Caco-2 (cell line): ENCODE data around the gene NBEAL1. TPM values are rescaled to one million over a fixed set of nuclear protein-coding genes. Genes with fewer than 3 reads are reported as not detected.
"Not testable (repeated sequence)": the region's sequence is repeated elsewhere in the genome, so short reads cannot be mapped to it uniquely, and the experiment has no call there.

Experiments used
- BruUV-seq: library from RNA; stranded (reverse); fragments of 400-500 nt; replicated peaks from 2 replicates; lab custom pipeline; 2021; lab: Mats Ljungman, UMichigan
- CTCF ChIA-PET: fragments of 300-600 bp; sonication (Branson Sonifier 250); formaldehyde crosslinking; loops from one replicate; lab custom pipeline; 2022; ENCODE audit warnings: antibody characterized with exemption; lab: Charles Lee
- POLR2A ChIA-PET: fragments of 300-600 bp; sonication (Branson Sonifier 250); formaldehyde crosslinking; loops from one replicate; lab custom pipeline; 2022; ENCODE audit warnings: antibody characterized with exemption; lab: Charles Lee
- DNase-seq, 2 experiments: peaks; one replicate each; pipeline versions ENCODE4 v3.0.0 to v3.0.0-alpha.2; 2020 to 2022
- H3K27me3 ChIP-seq: replicated peaks from 2 replicates; pipeline ENCODE4 v1.6.0; 2011; ENCODE audit warnings: low read length; ENCODE audit not compliant: control insufficient read depth, insufficient read depth
- H3K36me3 ChIP-seq: 2 replicates; pipeline ENCODE4 v1.5.1; 2011; ENCODE audit warnings: low read length; ENCODE audit not compliant: control insufficient read depth, insufficient read depth
- H3K4me1 ChIP-seq: fragments of 250-450 bp; sonication (Bioruptor Pico); 2 replicates; pipeline ENCODE4 v1.5.1; 2020; ENCODE audit warnings: mild to moderate bottlenecking
- H3K4me3 ChIP-seq: 2 replicates; pipeline ENCODE4 v1.5.1; 2011; ENCODE audit warnings: low read depth, mild to moderate bottlenecking, control low read depth, low read length
- H3K9me3 ChIP-seq: fragments of 250-450 bp; sonication (Bioruptor Pico); 2 replicates; pipeline ENCODE4 v1.5.1; 2020; ENCODE audit warnings: mild to moderate bottlenecking, moderate library complexity
- H3K27ac Mint-ChIP-seq: one replicate; pipeline ENCODE4 v1.8.0; 2022; ENCODE audit warnings: mixed read lengths; ENCODE audit not compliant: unreplicated experiment
- H3K27me3 Mint-ChIP-seq: one replicate; pipeline ENCODE4 v1.8.0; 2022; ENCODE audit warnings: mixed read lengths; ENCODE audit not compliant: insufficient read depth, unreplicated experiment
- H3K36me3 Mint-ChIP-seq: one replicate; pipeline ENCODE4 v1.8.0; 2022; ENCODE audit warnings: mild to moderate bottlenecking, mixed read lengths; ENCODE audit not compliant: insufficient read depth, unreplicated experiment
- H3K4me1 Mint-ChIP-seq: one replicate; pipeline ENCODE4 v1.8.0; 2022; ENCODE audit warnings: low read depth, mixed read lengths; ENCODE audit not compliant: unreplicated experiment
- H3K4me3 Mint-ChIP-seq: one replicate; pipeline ENCODE4 v1.8.0; 2022; ENCODE audit warnings: mild to moderate bottlenecking, moderate library complexity, mixed read lengths; ENCODE audit not compliant: unreplicated experiment
- H3K9me3 Mint-ChIP-seq: one replicate; pipeline ENCODE4 v1.8.0; 2022; ENCODE audit warnings: mixed read lengths; ENCODE audit not compliant: unreplicated experiment
- intact Hi-C: fragments of 100-400 bp; cut with micrococcal nuclease; formaldehyde crosslinking; loops from one replicate; pipeline ENCODE4 v1.10.0; 2022; ENCODE audit not compliant: unreplicated experiment
- total RNA-seq: library from RNA; stranded (reverse); gene quantifications from 2 replicates; pipeline ENCODE4 v1.2.3, GENCODE V29; 2022
- TF ChIP-seq, protein P1 (sequence below), 2 experiments: fragments of 200-600 bp in 1 of 2; IDR thresholded peaks; 1 replicate in 1 of 2; 2 replicates in 1 of 2; pipeline versions ENCODE4 v1.5.1 to v1.8.0; 2011 to 2022; ENCODE audit warnings: antibody characterized with exemption in 1 of 2, control low read depth in 1 of 2, inconsistent platforms in 1 of 2, low read depth in 1 of 2, low read length in 1 of 2, mild to moderate bottlenecking in 1 of 2, moderate library complexity in 1 of 2; ENCODE audit not compliant: insufficient read depth in 1 of 2, severe bottlenecking in 1 of 2, unreplicated experiment in 1 of 2

Gene NBEAL1
- total RNA-seq, 1 experiment from 2014 or later, result 44.1 TPM

GRCh38 chr2:203080447-203081045 is 65.9 kb downstream of the NBEAL1 start:
- Mint-ChIP-seq H3K9me3 (no peaks in the 10 kb centered on the region), H3K4me3 (no peak overlapping the region), H3K27ac (no peak overlapping the region), H3K27me3 (no peaks in the 10 kb centered on the region), H3K36me3 (peaks cover 37% of the 10 kb centered on the region), H3K4me1 (peaks cover 4% of the 10 kb centered on the region)
- TF ChIP-seq, protein P1, sequence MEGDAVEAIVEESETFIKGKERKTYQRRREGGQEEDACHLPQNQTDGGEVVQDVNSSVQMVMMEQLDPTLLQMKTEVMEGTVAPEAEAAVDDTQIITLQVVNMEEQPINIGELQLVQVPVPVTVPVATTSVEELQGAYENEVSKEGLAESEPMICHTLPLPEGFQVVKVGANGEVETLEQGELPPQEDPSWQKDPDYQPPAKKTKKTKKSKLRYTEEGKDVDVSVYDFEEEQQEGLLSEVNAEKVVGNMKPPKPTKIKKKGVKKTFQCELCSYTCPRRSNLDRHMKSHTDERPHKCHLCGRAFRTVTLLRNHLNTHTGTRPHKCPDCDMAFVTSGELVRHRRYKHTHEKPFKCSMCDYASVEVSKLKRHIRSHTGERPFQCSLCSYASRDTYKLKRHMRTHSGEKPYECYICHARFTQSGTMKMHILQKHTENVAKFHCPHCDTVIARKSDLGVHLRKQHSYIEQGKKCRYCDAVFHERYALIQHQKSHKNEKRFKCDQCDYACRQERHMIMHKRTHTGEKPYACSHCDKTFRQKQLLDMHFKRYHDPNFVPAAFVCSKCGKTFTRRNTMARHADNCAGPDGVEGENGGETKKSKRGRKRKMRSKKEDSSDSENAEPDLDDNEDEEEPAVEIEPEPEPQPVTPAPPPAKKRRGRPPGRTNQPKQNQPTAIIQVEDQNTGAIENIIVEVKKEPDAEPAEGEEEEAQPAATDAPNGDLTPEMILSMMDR (IDR thresholded peaks at IDR 0.05; ENCODE audit: insufficient read depth in 1 of 2, low read depth in 1 of 2, low read length in 1 of 2, severe bottlenecking in 1 of 2, unreplicated experiment in 1 of 2), result no peak
- ChIA-PET POLR2A (no interaction called here), CTCF (no interaction called here)
- H3K9me3 ChIP-seq, result no peaks in the 10 kb centered on the region
- no peaks in the 10 kb centered on the region for H3K27me3 ChIP-seq
- no peak for DNase-seq
- H3K4me1 ChIP-seq, result no peaks in the 10 kb centered on the region
- intact Hi-C loops, result no loop called here
- no peak overlapping the region for H3K4me3 ChIP-seq
- no TSS peak for BruUV-seq
- H3K36me3 ChIP-seq, result no peaks in the 10 kb centered on the region

GRCh38 chr2:203083328-203083727 is 68.7 kb downstream of the NBEAL1 start:
- Mint-ChIP-seq H3K4me1 (no peaks in the 10 kb centered on the region), H3K4me3 (no peak overlapping the region), H3K9me3 (no peaks in the 10 kb centered on the region), H3K27me3 (no peaks in the 10 kb centered on the region), H3K36me3 (peaks cover 54% of the 10 kb centered on the region), H3K27ac (no peak overlapping the region)
- TF ChIP-seq, protein P1 (IDR thresholded peaks at IDR 0.05; ENCODE audit: insufficient read depth in 1 of 2, low read depth in 1 of 2, low read length in 1 of 2, severe bottlenecking in 1 of 2, unreplicated experiment in 1 of 2), result no peak
- DNase-seq, result no peak
- ChIA-PET CTCF (no interaction called here), POLR2A (no interaction called here)
- no peaks in the 10 kb centered on the region for H3K36me3 ChIP-seq
- no TSS peak for BruUV-seq
- no peaks in the 10 kb centered on the region for H3K4me1 ChIP-seq
- no peaks in the 10 kb centered on the region for H3K9me3 ChIP-seq
- H3K27me3 ChIP-seq, result no peaks in the 10 kb centered on the region
- intact Hi-C loops, result no loop called here
- H3K4me3 ChIP-seq, result no peak overlapping the region

DNA sequence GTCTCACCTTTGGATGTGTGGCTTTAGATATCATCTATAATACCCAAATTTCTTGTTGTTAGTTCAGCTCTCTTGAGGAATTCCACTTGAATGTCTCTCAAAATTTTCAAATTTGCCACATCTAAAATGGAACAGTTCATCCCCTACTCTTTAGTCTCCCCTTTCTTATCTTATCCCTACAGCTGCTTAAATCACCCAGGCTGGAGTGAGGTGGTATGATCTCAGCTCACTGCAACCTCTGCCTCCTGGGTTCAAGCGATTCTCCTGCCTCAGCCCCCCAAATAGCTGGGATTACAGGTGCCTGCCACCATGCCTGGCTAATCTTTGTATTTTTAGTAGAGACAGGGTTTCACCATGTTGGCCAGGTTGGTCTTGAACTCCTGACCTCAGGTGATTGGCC is 71.7 kb downstream of the NBEAL1 start:
- H3K4me3 ChIP-seq, H3K4me1 Mint-ChIP-seq, H3K4me1 ChIP-seq, CTCF ChIA-PET, H3K9me3 Mint-ChIP-seq, BruUV-seq, DNase-seq, H3K27ac Mint-ChIP-seq, H3K36me3 ChIP-seq, H3K4me3 Mint-ChIP-seq, H3K27me3 Mint-ChIP-seq, POLR2A ChIA-PET, H3K9me3 ChIP-seq, intact Hi-C loops, H3K27me3 ChIP-seq: not testable (repeated sequence)
- H3K36me3 Mint-ChIP-seq, result peaks cover 45% of the 10 kb centered on the region

GRCh38 chr2:203090721-203091120 is 76.0 kb downstream of the NBEAL1 start:
- H3K27me3 Mint-ChIP-seq, H3K9me3 ChIP-seq, H3K27ac Mint-ChIP-seq, POLR2A ChIA-PET, H3K4me3 ChIP-seq, H3K4me3 Mint-ChIP-seq, H3K27me3 ChIP-seq, H3K4me1 Mint-ChIP-seq, BruUV-seq, CTCF ChIA-PET, DNase-seq, H3K4me1 ChIP-seq, H3K36me3 ChIP-seq, H3K9me3 Mint-ChIP-seq: not testable (repeated sequence)
- H3K36me3 Mint-ChIP-seq, result peaks cover 37% of the 10 kb centered on the region
- intact Hi-C loops, result loop anchor here (10.0 kb wide), 1 partner anchor 176 kb away; the partner anchor contains the start of genes CARF and WDR12
